ENCODE results near the gene NUDCD3. TPM values are rescaled to one million over a fixed set of nuclear protein-coding genes. Genes with fewer than 3 reads are reported as not detected.

Gene NUDCD3
- total RNA-seq, 6 experiments from 2014 or later, result 24.4 to 47.1 (median 42.5) TPM

DNA sequence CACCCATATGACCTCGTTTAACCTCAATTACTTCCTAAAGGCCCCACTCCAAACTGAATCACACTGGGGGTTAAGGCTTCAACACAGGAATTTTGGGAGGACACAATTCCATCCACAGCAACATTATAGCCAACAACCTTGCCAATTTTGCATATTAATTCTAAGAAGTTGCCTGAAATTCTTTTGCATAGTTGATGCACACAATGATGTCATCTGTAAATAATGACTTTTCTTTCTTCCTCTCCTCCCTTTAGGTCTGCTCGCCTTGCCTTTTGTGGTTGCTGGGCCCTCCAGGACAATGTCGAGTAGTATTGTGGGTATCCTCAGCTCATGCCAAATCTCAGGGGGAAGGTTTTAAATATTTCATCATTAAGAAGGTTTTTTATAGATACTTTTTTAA lies 149.1 kb downstream of the NUDCD3 start:
- 74% methylated on average over 3 of the region's 3 CpGs for WGBS (ENCODE audit: insufficient coverage, low coverage, low lambda C conversion rate, missing lambda C conversion rate)
- ATAC-seq, result no peak

DNA sequence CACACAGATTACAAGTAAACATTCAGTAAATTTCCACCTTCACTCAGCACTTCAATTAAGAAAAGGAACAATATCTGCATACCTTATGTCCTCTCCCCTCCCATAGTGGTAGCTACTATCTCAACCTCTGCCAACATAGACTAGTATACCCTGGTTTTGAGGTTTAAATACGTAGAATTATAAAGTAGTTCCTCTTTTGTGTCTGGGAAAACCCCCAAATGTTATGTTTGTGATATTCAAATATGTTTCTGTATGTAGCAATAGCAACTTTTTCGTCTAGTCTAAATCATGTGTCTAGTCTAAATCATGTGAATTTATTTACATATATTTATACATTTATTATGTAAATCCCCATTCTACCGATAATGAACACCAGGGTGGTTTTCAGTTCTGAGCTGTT lies 151.9 kb downstream of the NUDCD3 start:
- no peaks in the 10 kb centered on the region for H3K4me1 ChIP-seq
- intact Hi-C loops (cut with DNase I), result no loop called here
- no peaks in the 10 kb centered on the region for H3K9me3 ChIP-seq
- TF ChIP-seq, protein P1, sequence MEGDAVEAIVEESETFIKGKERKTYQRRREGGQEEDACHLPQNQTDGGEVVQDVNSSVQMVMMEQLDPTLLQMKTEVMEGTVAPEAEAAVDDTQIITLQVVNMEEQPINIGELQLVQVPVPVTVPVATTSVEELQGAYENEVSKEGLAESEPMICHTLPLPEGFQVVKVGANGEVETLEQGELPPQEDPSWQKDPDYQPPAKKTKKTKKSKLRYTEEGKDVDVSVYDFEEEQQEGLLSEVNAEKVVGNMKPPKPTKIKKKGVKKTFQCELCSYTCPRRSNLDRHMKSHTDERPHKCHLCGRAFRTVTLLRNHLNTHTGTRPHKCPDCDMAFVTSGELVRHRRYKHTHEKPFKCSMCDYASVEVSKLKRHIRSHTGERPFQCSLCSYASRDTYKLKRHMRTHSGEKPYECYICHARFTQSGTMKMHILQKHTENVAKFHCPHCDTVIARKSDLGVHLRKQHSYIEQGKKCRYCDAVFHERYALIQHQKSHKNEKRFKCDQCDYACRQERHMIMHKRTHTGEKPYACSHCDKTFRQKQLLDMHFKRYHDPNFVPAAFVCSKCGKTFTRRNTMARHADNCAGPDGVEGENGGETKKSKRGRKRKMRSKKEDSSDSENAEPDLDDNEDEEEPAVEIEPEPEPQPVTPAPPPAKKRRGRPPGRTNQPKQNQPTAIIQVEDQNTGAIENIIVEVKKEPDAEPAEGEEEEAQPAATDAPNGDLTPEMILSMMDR (IDR thresholded peaks at IDR 0.05), result no peak
- no peak for TF ChIP-seq POLR2A (IDR thresholded peaks at IDR 0.05)
- H3K27ac ChIP-seq, result no peak overlapping the region
- ATAC-seq (no peak), DNase-seq (no peak)
- WGBS (ENCODE audit: insufficient coverage, low coverage, low lambda C conversion rate, missing lambda C conversion rate), result 60% methylated on average over 3 of the region's 3 CpGs
- no peaks in the 10 kb centered on the region for H3K27me3 ChIP-seq
- no peaks in the 10 kb centered on the region for H3K36me3 ChIP-seq
- H3K4me3 ChIP-seq, result no peak overlapping the region

More for the DNA sequence above, 149.1 kb downstream of the NUDCD3 start:
- DNase-seq, result no peak
- TF ChIP-seq, protein P1 (IDR thresholded peaks at IDR 0.05), result no peak
- TF ChIP-seq POLR2A (IDR thresholded peaks at IDR 0.05), result no peak
- no peak overlapping the region for H3K27ac ChIP-seq
- H3K9me3 ChIP-seq, result no peaks in the 10 kb centered on the region
- H3K36me3 ChIP-seq, result no peaks in the 10 kb centered on the region
- H3K4me1 ChIP-seq, result no peaks in the 10 kb centered on the region
- no peak overlapping the region for H3K4me3 ChIP-seq
- H3K27me3 ChIP-seq, result no peaks in the 10 kb centered on the region
- intact Hi-C loops (cut with DNase I), result no loop called here

DNA sequence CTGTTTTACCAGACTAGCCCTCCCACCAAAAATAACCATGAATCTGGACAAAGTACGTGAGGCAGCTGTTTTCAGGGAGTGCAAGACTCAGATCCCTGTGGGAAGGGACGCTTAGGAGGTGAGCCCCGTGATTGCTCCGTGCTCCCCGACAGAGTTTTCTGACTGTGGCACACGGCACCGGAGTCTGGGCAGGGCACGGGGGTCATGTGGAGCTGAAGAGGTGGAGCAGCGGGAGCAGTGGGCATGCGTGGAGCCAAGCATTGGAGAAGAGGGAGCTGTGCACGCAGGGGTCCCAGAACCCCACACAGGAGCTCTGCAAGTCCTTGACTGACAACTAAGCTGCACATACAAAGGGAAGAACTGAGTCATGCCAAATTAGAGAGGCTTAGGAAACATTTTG lies 154.0 kb downstream of the NUDCD3 start:
- Histone ChIP-seq H3K27me3 (no peaks in the 10 kb centered on the region), H3K4me1 (no peaks in the 10 kb centered on the region), H3K9me3 (no peaks in the 10 kb centered on the region), H3K27ac (no peak overlapping the region), H3K4me3 (no peak overlapping the region), H3K36me3 (no peaks in the 10 kb centered on the region)
- 87% methylated on average over 3 of the region's 11 CpGs for WGBS (ENCODE audit: insufficient coverage, low coverage, low lambda C conversion rate, missing lambda C conversion rate)
- ATAC-seq (no peak), DNase-seq (peak in 1 of 3 donors; percentile 36)
- intact Hi-C loops (cut with DNase I), result no loop called here
- TF ChIP-seq, protein P1 (IDR thresholded peaks at IDR 0.05), result no peak
- TF ChIP-seq POLR2A (IDR thresholded peaks at IDR 0.05), result no peak

DNA sequence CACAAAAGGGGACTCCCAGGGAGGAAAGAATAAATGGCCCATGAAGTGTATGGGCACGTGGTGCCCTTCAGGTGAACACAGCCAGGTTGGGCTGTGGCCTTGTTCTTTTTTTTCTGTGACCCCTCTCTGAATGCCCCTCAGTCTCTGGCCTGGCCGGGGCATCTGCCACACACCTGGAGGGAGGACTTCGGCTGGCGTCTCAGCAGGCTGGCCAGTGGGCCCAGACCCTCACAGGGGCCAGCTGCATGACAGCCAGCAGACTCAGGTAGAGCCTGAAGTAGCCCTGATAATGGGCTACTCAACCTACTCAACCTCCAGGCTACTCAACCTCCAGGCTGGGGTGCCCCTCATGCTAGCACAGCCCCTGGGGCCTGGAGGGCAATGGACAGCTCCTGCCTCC lies 155.3 kb downstream of the NUDCD3 start:
- ATAC-seq (peak in 1 of 4 donors; percentile 16), DNase-seq (peak in 1 of 3 donors; percentile 21)
- Histone ChIP-seq H3K4me1 (no peaks in the 10 kb centered on the region), H3K27ac (no peak overlapping the region), H3K9me3 (no peaks in the 10 kb centered on the region), H3K4me3 (no peak overlapping the region), H3K27me3 (no peaks in the 10 kb centered on the region), H3K36me3 (no peaks in the 10 kb centered on the region)
- intact Hi-C loops (cut with DNase I), result no loop called here
- WGBS (ENCODE audit: insufficient coverage, low coverage, low lambda C conversion rate, missing lambda C conversion rate), result 67% methylated on average over 1 of the region's 4 CpGs
- TF ChIP-seq POLR2A (IDR thresholded peaks at IDR 0.05), result no peak
- TF ChIP-seq, protein P1 (IDR thresholded peaks at IDR 0.05), result no peak

DNA sequence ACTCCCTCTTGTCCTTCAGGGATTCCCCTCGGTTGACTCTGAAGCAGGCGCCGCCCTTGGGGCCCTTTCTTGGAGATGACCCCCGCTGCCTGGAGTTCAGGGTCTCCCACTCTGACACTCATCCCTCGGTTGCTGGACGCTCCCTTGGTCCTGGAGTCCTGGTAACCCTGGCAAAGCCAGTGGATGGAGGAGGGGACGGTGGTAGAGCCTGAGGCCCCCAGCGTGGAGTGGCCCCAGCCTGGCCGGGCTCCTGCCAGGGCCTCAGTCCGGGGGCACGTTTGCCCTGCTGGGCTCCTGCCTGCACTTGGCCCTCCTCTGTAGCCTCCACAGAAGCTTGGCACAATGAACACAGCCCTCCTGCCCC lies 155.7 kb downstream of the NUDCD3 start:
- WGBS (ENCODE audit: insufficient coverage, low coverage, low lambda C conversion rate, missing lambda C conversion rate), result 94% methylated on average over 6 of the region's 11 CpGs
- Histone ChIP-seq H3K4me3 (no peak overlapping the region), H3K36me3 (no peaks in the 10 kb centered on the region), H3K4me1 (no peaks in the 10 kb centered on the region), H3K27ac (no peak overlapping the region), H3K9me3 (no peaks in the 10 kb centered on the region), H3K27me3 (no peaks in the 10 kb centered on the region)
- TF ChIP-seq, protein P1 (IDR thresholded peaks at IDR 0.05), result no peak
- TF ChIP-seq POLR2A (IDR thresholded peaks at IDR 0.05), result no peak
- intact Hi-C loops (cut with DNase I), result no loop called here
- DNase-seq, result no peak
- ATAC-seq, result no peak
